T-cell (primary cell): Measurements from ENCODE around the gene EXTL1. TPM values are rescaled to one million over a fixed set of nuclear protein-coding genes. Genes with fewer than 3 reads are reported as not detected.

ENCODE experiments used
- ATAC-seq, 4 experiments: fragments of 200-7000 bp in 3 of 4; fragments of 150-1000 bp in 1 of 4; cut with Tn5 transposase; replicated peaks in 1 of 4; 1 replicate in 3 of 4; 2 replicates in 1 of 4; pipeline ENCODE4 v1.10.0; 2021; ENCODE audit warnings: moderate library complexity in 3 of 4, mild to moderate bottlenecking in 2 of 4, moderate number of reproducible peaks in 1 of 4
- CTCF ChIA-PET, 2 donors: fragments of 300-600 bp; sonication (Branson Sonifier 250); formaldehyde crosslinking; loops; one replicate each; lab custom pipeline; 2022; ENCODE audit warnings: antibody characterized with exemption in 2 of 2; lab: Charles Lee
- POLR2A ChIA-PET, 2 donors: fragments of 300-600 bp; sonication (Branson Sonifier 250); formaldehyde crosslinking; loops; one replicate each; lab custom pipeline; 2022; ENCODE audit warnings: antibody characterized with exemption in 2 of 2; lab: Charles Lee
- DNase-seq, 35 experiments: peaks; one replicate each; pipeline versions ENCODE4 v3.0.0 to v3.0.0-alpha.2; 2013 to 2023
- H3K27ac ChIP-seq: one replicate; pipeline ENCODE4 v1.5.1; 2013; ENCODE audit warnings: low read length
- H3K27me3 ChIP-seq, 2 experiments: replicated peaks in 1 of 2; 1 replicate in 1 of 2; 2 replicates in 1 of 2; pipeline versions ENCODE4 v1.6.1 to v1.7.0; 2013; ENCODE audit warnings: low read length in 1 of 2, mixed read lengths in 1 of 2; ENCODE audit not compliant: control insufficient read depth in 2 of 2, insufficient read depth in 2 of 2; ENCODE audit errors: extremely low read depth in 1 of 2
- H3K36me3 ChIP-seq, 2 donors: 1 replicate in 1 of 2; 2 replicates in 1 of 2; pipeline versions ENCODE4 v1.6.1 to v1.7.0; 2013; ENCODE audit warnings: low read length in 1 of 2; ENCODE audit not compliant: control insufficient read depth in 2 of 2, insufficient read depth in 1 of 2; ENCODE audit errors: extremely low read depth in 1 of 2
- H3K4me1 ChIP-seq, 2 experiments: 1 replicate in 1 of 2; 2 replicates in 1 of 2; pipeline versions ENCODE4 v1.6.1 to v1.7.0; 2013; ENCODE audit warnings: low read length in 2 of 2, mixed read lengths in 1 of 2; ENCODE audit not compliant: insufficient read depth in 2 of 2, control insufficient read depth in 1 of 2; ENCODE audit errors: extremely low read depth in 1 of 2
- H3K4me3 ChIP-seq, 2 donors: 1 replicate in 1 of 2; 2 replicates in 1 of 2; pipeline versions ENCODE4 v1.5.1 to v1.7.0; 2013; ENCODE audit warnings: mild to moderate bottlenecking in 2 of 2, low read length in 1 of 2, moderate library complexity in 1 of 2; ENCODE audit not compliant: control insufficient read depth in 1 of 2; ENCODE audit errors: extremely low read depth in 1 of 2
- H3K9me3 ChIP-seq: 2 replicates; pipeline ENCODE4 v1.7.0; 2013
- H3K27ac Mint-ChIP-seq, 2 donors: one replicate each; pipeline ENCODE4 v1.8.0; 2020 to 2021; ENCODE audit warnings: mild to moderate bottlenecking in 2 of 2, mixed read lengths in 2 of 2
- H3K27me3 Mint-ChIP-seq, 2 donors: one replicate each; pipeline ENCODE4 v1.8.0; 2021 to 2022; ENCODE audit warnings: mixed read lengths in 2 of 2
- H3K36me3 Mint-ChIP-seq: one replicate; pipeline ENCODE4 v1.8.0; 2021; ENCODE audit warnings: mixed read lengths
- H3K4me1 Mint-ChIP-seq, 3 donors: one replicate each; pipeline ENCODE4 v1.8.0; 2020 to 2022; ENCODE audit warnings: mixed read lengths in 3 of 3, mild to moderate bottlenecking in 1 of 3
- H3K4me3 Mint-ChIP-seq, 3 donors: one replicate each; pipeline ENCODE4 v1.8.0; 2020 to 2022; ENCODE audit warnings: mild to moderate bottlenecking in 3 of 3, mixed read lengths in 3 of 3, moderate library complexity in 3 of 3
- H3K9me3 Mint-ChIP-seq, 3 donors: one replicate each; pipeline ENCODE4 v1.8.0; 2020 to 2022; ENCODE audit warnings: mixed read lengths in 3 of 3
- WGBS: methylation state at CpG from one replicate; pipeline ENCODE4 v1.1.5; 2013; ENCODE audit warnings: missing lambda C conversion rate; ENCODE audit not compliant: insufficient coverage; 5-methylcytosine and 5-hydroxymethylcytosine counted together
- total RNA-seq, 35 experiments: library from RNA in 6 of 35; stranded (reverse) in 6 of 35; fragments of 120-200 nt in 1 of 35; gene quantifications; one replicate each; pipeline versions ENCODE4 v1.2.1 to v1.2.4 and lab custom pipeline; 2013 to 2026

The EXTL1 gene
- under 1 TPM in 4 of 5 donors, not detected in 1; 0.08 to 0.19 (median 0.12) TPM for total RNA-seq
- 0.04 TPM for total RNA-seq (2013)
- total RNA-seq (lab: John Stamatoyannopoulos, UW) = 0 to 0.87 (median 0.18) reads per million in 29 experiments

GRCh38 chr1:26021647-26022403, at the start of gene EXTL1:
Gene EXTL1 (plus strand): TSS chr1:26021775. CDS start chr1:26022647, 872 bp downstream.
- H3K4me3 ChIP-seq = no peak within 1 kb of the TSS
- H3K4me1 ChIP-seq = peaks cover 2 to 7% of the 10 kb centered on the region in 2 experiments
- H3K9me3 ChIP-seq = no peaks in the 10 kb centered on the region
- POLR2A ChIA-PET = no interaction called here
- Mint-ChIP-seq H3K27me3 (peaks cover 0 to 3% of the 10 kb centered on the region in 2 donors), H3K9me3 (no peaks in the 10 kb centered on the region), H3K4me3 (no peak within 1 kb of the TSS), H3K36me3 (no peaks in the 10 kb centered on the region), H3K27ac (no peak within 1 kb of the TSS), H3K4me1 (peaks cover 8 to 12% (median 11%) of the 10 kb centered on the region in 3 donors)
- CTCF ChIA-PET = no interaction called here
- no peaks in the 10 kb centered on the region for H3K36me3 ChIP-seq
- no peak for ATAC-seq
- no peak within 1 kb of the TSS for H3K27ac ChIP-seq
- DNase-seq = no peak
- H3K27me3 ChIP-seq = peaks cover 0 to 6% of the 10 kb centered on the region in 2 experiments
- 77% methylated on average over 14 of the region's 15 CpGs for WGBS

GRCh38 chr1:25971811-25972180, 49.8 kb upstream of the EXTL1 start:
- Histone ChIP-seq H3K36me3 (peaks cover 10 to 72% of the 10 kb centered on the region in 2 donors), H3K4me3 (peak overlapping the region in 1 of 2 donors; percentile 45), H3K27me3 (no peaks in the 10 kb centered on the region), H3K4me1 (peaks cover 18 to 23% of the 10 kb centered on the region in 2 experiments), H3K27ac (peak overlapping the region; percentile 10), H3K9me3 (no peaks in the 10 kb centered on the region)
- Mint-ChIP-seq H3K9me3 (no peaks in the 10 kb centered on the region), H3K27me3 (no peaks in the 10 kb centered on the region), H3K27ac (peak overlapping the region; percentile 88 to 96), H3K4me1 (peaks cover 34 to 62% (median 42%) of the 10 kb centered on the region in 3 donors), H3K4me3 (peak overlapping the region in 2 of 3 donors; percentile 35 to 58), H3K36me3 (peaks cover 67% of the 10 kb centered on the region)
- CTCF ChIA-PET = interaction anchor here (0.5 to 1.4 kb wide), 5 partner anchors 10 to 460 kb away, joined by 3 to 7 read pairs (median 3); partner anchors contain the start of genes DHDDS (in 1 of the 2) and PAFAH2 (in 1 of the 2)
- ATAC-seq = peak in 3 of 4 experiments; percentile 5 to 22 (median 14)
- WGBS = no CpG with 5 or more reads among the region's 1 CpG
- no peak for DNase-seq
- POLR2A ChIA-PET = interaction anchor here (0.5 to 1.1 kb wide), 3 partner anchors 17 to 508 kb away, joined by 3 to 4 read pairs (median 3); partner anchors contain the start of gene PAFAH2 (in 1 of the 2)

GRCh38 chr1:25973610-25974321, 47.8 kb upstream of the EXTL1 start:
- Histone ChIP-seq H3K36me3 (peaks cover 10 to 74% of the 10 kb centered on the region in 2 donors), H3K4me1 (peaks cover 18 to 23% of the 10 kb centered on the region in 2 experiments), H3K4me3 (no peak overlapping the region), H3K9me3 (no peaks in the 10 kb centered on the region), H3K27me3 (no peaks in the 10 kb centered on the region), H3K27ac (no peak overlapping the region)
- DNase-seq (no peak), ATAC-seq (no peak)
- Mint-ChIP-seq H3K4me3 (no peak overlapping the region), H3K9me3 (no peaks in the 10 kb centered on the region), H3K27ac (peak overlapping the region; percentile 55 to 96), H3K36me3 (peaks cover 65% of the 10 kb centered on the region), H3K27me3 (no peaks in the 10 kb centered on the region), H3K4me1 (peaks cover 34 to 61% (median 42%) of the 10 kb centered on the region in 3 donors)
- ChIA-PET POLR2A (no interaction called here), CTCF (no interaction called here)
- 94% methylated on average over 4 of the region's 6 CpGs for WGBS

- Histone ChIP-seq H3K4me3 (no peak overlapping the region), H3K27me3 (no peaks in the 10 kb centered on the region), H3K27ac (no peak overlapping the region), H3K36me3 (peaks cover 8 to 80% of the 10 kb centered on the region in 2 donors), H3K4me1 (no peaks in the 10 kb centered on the region), H3K9me3 (no peaks in the 10 kb centered on the region)
- CTCF ChIA-PET = interaction anchor here in 1 of 2 donors (0.6 kb wide), 1 partner anchor 82 kb away, joined by 3 read pairs; no protein-coding TSS in a partner anchor
- WGBS = 92% methylated on average over 2 of the region's 5 CpGs
- no peaks in the 10 kb centered on the region for H3K9me3 Mint-ChIP-seq
- H3K4me1 Mint-ChIP-seq = peaks cover 8 to 28% (median 9%) of the 10 kb centered on the region in 3 donors
- ATAC-seq (no peak), DNase-seq (no peak)
- POLR2A ChIA-PET = no interaction called here
- no peak overlapping the region for H3K27ac Mint-ChIP-seq
- H3K4me3 Mint-ChIP-seq = no peak overlapping the region
- H3K27me3 Mint-ChIP-seq = no peaks in the 10 kb centered on the region
- peaks cover 68% of the 10 kb centered on the region for H3K36me3 Mint-ChIP-seq
These were observed 43.8 kb upstream of the EXTL1 start for GRCh38 chr1:25977801-25978200.

- Mint-ChIP-seq H3K4me1 (peaks cover 6 to 22% (median 7%) of the 10 kb centered on the region in 3 donors), H3K9me3 (no peaks in the 10 kb centered on the region), H3K36me3 (peaks cover 69% of the 10 kb centered on the region), H3K27me3 (no peaks in the 10 kb centered on the region), H3K27ac (peak overlapping the region in 1 of 2 donors; percentile 8), H3K4me3 (no peak overlapping the region)
- ATAC-seq (no peak), DNase-seq (no peak)
- no CpG with 5 or more reads among the region's 2 CpGs for WGBS
- peaks cover 8 to 80% of the 10 kb centered on the region in 2 donors for H3K36me3 ChIP-seq
- H3K4me1 ChIP-seq = no peaks in the 10 kb centered on the region
- H3K27ac ChIP-seq = no peak overlapping the region
- POLR2A ChIA-PET = no interaction called here
- no peaks in the 10 kb centered on the region for H3K27me3 ChIP-seq
- CTCF ChIA-PET = interaction anchor here in 1 of 2 donors (0.7 kb wide), 1 partner anchor 19 kb away, joined by 6 read pairs; the partner anchor contains the start of gene PAFAH2
- no peaks in the 10 kb centered on the region for H3K9me3 ChIP-seq
- H3K4me3 ChIP-seq = no peak overlapping the region
These were observed 43.2 kb upstream of the EXTL1 start for GRCh38 chr1:25978403-25978802.

DNA sequence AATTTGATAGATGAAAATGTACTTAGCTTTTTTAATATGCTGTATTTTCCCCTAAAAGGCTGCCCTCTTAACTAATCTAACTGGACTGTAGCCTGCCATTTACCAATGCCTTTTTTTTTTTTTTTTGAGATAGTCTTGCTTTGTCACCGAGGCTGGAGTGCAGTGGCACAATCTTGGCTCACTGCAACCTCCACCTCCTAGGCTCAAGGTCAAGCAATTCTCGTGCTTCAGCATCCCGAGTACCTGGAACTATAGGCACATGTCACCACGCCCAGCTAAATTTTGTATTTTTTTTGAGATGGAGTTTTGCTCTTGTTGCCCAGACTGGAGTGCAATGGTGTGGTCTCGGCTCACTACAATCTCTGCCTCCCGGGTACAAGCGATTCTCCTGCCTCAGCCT, 42.4 kb upstream of the EXTL1 start:
- Mint-ChIP-seq H3K27ac (no peak overlapping the region), H3K9me3 (no peaks in the 10 kb centered on the region), H3K4me1 (peaks cover 0 to 18% (median 4%) of the 10 kb centered on the region in 3 donors), H3K4me3 (no peak overlapping the region), H3K36me3 (peaks cover 67% of the 10 kb centered on the region), H3K27me3 (no peaks in the 10 kb centered on the region)
- 100% methylated on average over 2 of the region's 7 CpGs for WGBS
- DNase-seq = no peak
- ChIA-PET POLR2A (interaction anchor here in 1 of 2 donors (0.7 kb wide), 1 partner anchor 705 kb away, joined by 6 read pairs; no protein-coding TSS in a partner anchor), CTCF (interaction anchor here in 1 of 2 donors (0.7 kb wide), 1 partner anchor 18 kb away, joined by 6 read pairs; the partner anchor contains the start of gene PAFAH2)
- Histone ChIP-seq H3K27me3 (no peaks in the 10 kb centered on the region), H3K9me3 (no peaks in the 10 kb centered on the region), H3K4me3 (no peak overlapping the region), H3K27ac (no peak overlapping the region), H3K4me1 (no peaks in the 10 kb centered on the region), H3K36me3 (peaks cover 8 to 81% of the 10 kb centered on the region in 2 donors)
- ATAC-seq = no peak
